Measurements from ENCODE around the gene EEF1E1.

The EEF1E1 gene

DNA sequence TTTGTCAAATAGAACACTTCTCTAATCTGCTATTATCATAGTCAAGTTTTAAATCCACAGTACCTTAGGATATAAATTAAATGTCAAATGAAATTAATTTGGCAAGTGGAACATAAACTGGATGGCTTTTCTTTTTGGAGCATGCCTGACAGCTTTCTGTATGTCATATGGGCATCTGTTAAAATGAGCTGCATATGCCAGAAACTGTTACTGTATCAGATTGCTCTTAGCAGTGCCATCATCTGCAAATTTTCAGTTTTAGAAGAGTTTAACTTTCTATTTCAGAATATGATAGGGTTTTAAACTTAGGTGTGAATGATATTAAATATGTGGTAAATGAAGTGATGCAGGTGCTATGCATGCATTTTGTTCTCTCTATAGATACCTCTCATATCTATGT is 3.4 kb upstream of the EEF1E1 start:
- H4K8ac ChIP-seq (ENCODE audit: low read depth, low read length): no peak overlapping the region
- H2AK5ac ChIP-seq (ENCODE audit: low read depth, low read length): no peak overlapping the region
- H3K4ac ChIP-seq (ENCODE audit: low read length): no peak overlapping the region
- H3K18ac ChIP-seq (ENCODE audit: low read length): no peak overlapping the region
- no peak overlapping the region for H4K91ac ChIP-seq (ENCODE audit: low read depth, low read length, poor library complexity)
- H2AFZ ChIP-seq (ENCODE audit: low read length): no peak overlapping the region
- H3K4me3 ChIP-seq (ENCODE audit: low read length in 2 of 2): no peak overlapping the region
- H3K4me2 ChIP-seq (ENCODE audit: insufficient read depth, low read length, poor library complexity, severe bottlenecking): no peak overlapping the region
- no peak overlapping the region for H2BK120ac ChIP-seq (ENCODE audit: low read depth, low read length)
- H3K14ac ChIP-seq (ENCODE audit: low read length): no peak overlapping the region
- peaks cover 4% of the 10 kb centered on the region for H3K79me1 ChIP-seq (ENCODE audit: low read depth, low read length)
- H3K9ac ChIP-seq (ENCODE audit: low read depth, low read length, poor library complexity): no peak overlapping the region
- no peak overlapping the region for H2BK5ac ChIP-seq (ENCODE audit: low read length)
- H3K23ac ChIP-seq (ENCODE audit: low read depth, low read length, poor library complexity): no peak overlapping the region
- H3K27ac ChIP-seq (replicated peaks; ENCODE audit: low read length): no peak overlapping the region
- H3K9me3 ChIP-seq (replicated peaks in 1 of 2; ENCODE audit: control insufficient read depth in 2 of 2, insufficient read depth in 1 of 2, low read depth in 1 of 2, low read length in 2 of 2): no peaks in the 10 kb centered on the region
- H2BK12ac ChIP-seq (ENCODE audit: low read length): no peak overlapping the region
- H3K27me3 ChIP-seq (ENCODE audit: control insufficient read depth in 3 of 3, insufficient read depth in 3 of 3, low read depth in 1 of 3, low read length in 3 of 3): peaks cover 0 to 6% (median 0%) of the 10 kb centered on the region in 3 experiments
- H3K36me3 ChIP-seq (replicated peaks in 1 of 2; ENCODE audit: control insufficient read depth in 2 of 2, insufficient read depth in 2 of 2, low read length in 2 of 2): peaks cover 0 to under 1% of the 10 kb centered on the region in 2 donors
- no peak overlapping the region for H2BK15ac ChIP-seq (ENCODE audit: low read length)
- peaks cover 3 to 4% of the 10 kb centered on the region in 2 donors for H3K4me1 ChIP-seq (ENCODE audit: control insufficient read depth in 2 of 2, insufficient read depth in 1 of 2, low read depth in 1 of 2, low read length in 2 of 2)
- DNase-seq (ENCODE audit: low spot score): no peak

DNA sequence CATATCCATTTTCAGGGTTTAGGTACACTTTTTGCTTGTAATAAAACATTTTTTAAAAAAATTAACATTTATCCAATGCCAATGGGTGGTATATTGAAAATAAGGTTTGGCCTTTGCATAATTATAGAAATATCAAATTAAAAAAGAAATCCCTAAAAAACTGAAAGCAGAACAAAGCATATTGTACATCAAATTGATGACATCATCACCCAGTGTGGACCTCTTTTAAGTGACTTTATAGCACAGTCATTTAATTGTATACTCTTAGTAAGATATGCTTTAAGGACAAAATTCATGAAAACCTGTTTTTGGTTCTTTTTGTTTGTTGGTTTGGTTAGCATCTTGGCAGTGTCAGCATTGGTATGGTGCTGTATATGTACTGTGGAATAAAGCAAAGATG is 1.4 kb upstream of the EEF1E1 start:
- Histone ChIP-seq H3K4ac (ENCODE audit: low read length) (no peak overlapping the region), H3K4me3 (ENCODE audit: low read length in 2 of 2) (no peak overlapping the region), H3K79me1 (ENCODE audit: low read depth, low read length) (peaks cover 5% of the 10 kb centered on the region), H3K4me2 (ENCODE audit: insufficient read depth, low read length, poor library complexity, severe bottlenecking) (no peak overlapping the region), H2AK5ac (ENCODE audit: low read depth, low read length) (no peak overlapping the region), H3K18ac (ENCODE audit: low read length) (no peak overlapping the region), H3K36me3 (replicated peaks in 1 of 2; ENCODE audit: control insufficient read depth in 2 of 2, insufficient read depth in 2 of 2, low read length in 2 of 2) (peaks cover 0 to 19% of the 10 kb centered on the region in 2 donors), H2BK5ac (ENCODE audit: low read length) (no peak overlapping the region), H2BK12ac (ENCODE audit: low read length) (no peak overlapping the region), H3K9ac (ENCODE audit: low read depth, low read length, poor library complexity) (no peak overlapping the region), H3K23ac (ENCODE audit: low read depth, low read length, poor library complexity) (no peak overlapping the region), H3K27ac (replicated peaks; ENCODE audit: low read length) (no peak overlapping the region), H2BK15ac (ENCODE audit: low read length) (no peak overlapping the region), H2BK120ac (ENCODE audit: low read depth, low read length) (no peak overlapping the region), H2AFZ (ENCODE audit: low read length) (no peak overlapping the region), H3K14ac (ENCODE audit: low read length) (no peak overlapping the region), H3K4me1 (ENCODE audit: control insufficient read depth in 2 of 2, insufficient read depth in 1 of 2, low read depth in 1 of 2, low read length in 2 of 2) (peaks cover 0 to 3% of the 10 kb centered on the region in 2 donors), H4K91ac (ENCODE audit: low read depth, low read length, poor library complexity) (no peak overlapping the region), H3K9me3 (replicated peaks in 1 of 2; ENCODE audit: control insufficient read depth in 2 of 2, insufficient read depth in 1 of 2, low read depth in 1 of 2, low read length in 2 of 2) (no peaks in the 10 kb centered on the region), H3K27me3 (ENCODE audit: control insufficient read depth in 3 of 3, insufficient read depth in 3 of 3, low read depth in 1 of 3, low read length in 3 of 3) (no peaks in the 10 kb centered on the region), H4K8ac (ENCODE audit: low read depth, low read length) (no peak overlapping the region)
- no peak for DNase-seq (ENCODE audit: low spot score)

DNA sequence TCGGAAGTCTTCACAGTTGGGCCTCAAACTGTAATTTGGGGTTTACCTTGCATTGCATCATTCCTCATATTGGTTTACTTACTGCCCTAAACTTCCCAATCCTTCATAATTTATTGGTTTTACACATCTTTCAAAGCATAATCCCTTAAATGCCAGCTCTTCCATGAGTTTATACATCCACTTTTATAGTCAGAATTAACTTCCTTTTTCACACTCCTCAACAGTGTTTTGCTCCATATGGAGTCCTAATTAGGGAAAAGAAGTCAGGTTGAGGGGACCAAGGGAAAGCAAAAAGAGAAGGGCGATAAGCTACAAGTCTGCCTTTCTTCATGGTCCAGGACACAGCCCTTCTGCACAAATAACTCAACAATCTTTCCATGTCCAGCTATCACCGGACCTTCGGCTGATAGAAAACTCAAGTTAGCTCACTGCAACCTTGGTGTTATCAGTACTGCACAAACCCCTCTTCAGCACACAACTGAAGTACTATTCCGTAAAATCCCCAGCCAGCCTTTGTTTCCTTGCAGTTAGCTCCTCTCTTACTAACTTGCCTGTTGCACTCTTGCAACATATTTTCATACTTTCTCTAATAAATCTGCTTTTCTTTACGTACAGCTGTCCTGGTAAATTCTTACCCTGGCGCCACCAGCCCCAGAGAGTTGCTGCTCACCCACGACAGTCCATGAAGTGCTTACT is 2.0 kb downstream of the EEF1E1 start:
- H3K36me3 ChIP-seq (replicated peaks in 1 of 2; ENCODE audit: control insufficient read depth in 2 of 2, insufficient read depth in 2 of 2, low read length in 2 of 2): peaks cover 11 to 50% of the 10 kb centered on the region in 2 donors
- WGBS, 2 donors (ENCODE audit: extremely low coverage in 2 of 2, insufficient read length in 2 of 2, insufficient replicate concordance in 1 of 2): no CpG with 5 or more reads among the region's 8 CpGs
- no peak overlapping the region for H4K91ac ChIP-seq (ENCODE audit: low read depth, low read length, poor library complexity)
- no peak overlapping the region for H3K9ac ChIP-seq (ENCODE audit: low read depth, low read length, poor library complexity)
- no peak overlapping the region for H2BK5ac ChIP-seq (ENCODE audit: low read length)
- no peak overlapping the region for H2BK15ac ChIP-seq (ENCODE audit: low read length)
- no peak overlapping the region for H3K14ac ChIP-seq (ENCODE audit: low read length)
- H3K9me3 ChIP-seq (replicated peaks in 1 of 2; ENCODE audit: control insufficient read depth in 2 of 2, insufficient read depth in 1 of 2, low read depth in 1 of 2, low read length in 2 of 2): no peaks in the 10 kb centered on the region
- peaks cover 5% of the 10 kb centered on the region for H3K79me1 ChIP-seq (ENCODE audit: low read depth, low read length)
- H2BK120ac ChIP-seq (ENCODE audit: low read depth, low read length): no peak overlapping the region
- no peak overlapping the region for H3K18ac ChIP-seq (ENCODE audit: low read length)
- H3K4me2 ChIP-seq (ENCODE audit: insufficient read depth, low read length, poor library complexity, severe bottlenecking): no peak overlapping the region
- H3K23ac ChIP-seq (ENCODE audit: low read depth, low read length, poor library complexity): no peak overlapping the region
- H3K4me1 ChIP-seq (ENCODE audit: control insufficient read depth in 2 of 2, insufficient read depth in 1 of 2, low read depth in 1 of 2, low read length in 2 of 2): peaks cover 0 to 3% of the 10 kb centered on the region in 2 donors
- H4K8ac ChIP-seq (ENCODE audit: low read depth, low read length): no peak overlapping the region
- no peak overlapping the region for H3K4me3 ChIP-seq (ENCODE audit: low read length in 2 of 2)
- H2BK12ac ChIP-seq (ENCODE audit: low read length): no peak overlapping the region
- H2AK5ac ChIP-seq (ENCODE audit: low read depth, low read length): no peak overlapping the region
- H3K4ac ChIP-seq (ENCODE audit: low read length): no peak overlapping the region
- H3K27me3 ChIP-seq (ENCODE audit: control insufficient read depth in 3 of 3, insufficient read depth in 3 of 3, low read depth in 1 of 3, low read length in 3 of 3): no peaks in the 10 kb centered on the region
- no peak for DNase-seq (ENCODE audit: low spot score)
- H3K27ac ChIP-seq (replicated peaks; ENCODE audit: low read length): no peak overlapping the region
- no peak overlapping the region for H2AFZ ChIP-seq (ENCODE audit: low read length)

DNA sequence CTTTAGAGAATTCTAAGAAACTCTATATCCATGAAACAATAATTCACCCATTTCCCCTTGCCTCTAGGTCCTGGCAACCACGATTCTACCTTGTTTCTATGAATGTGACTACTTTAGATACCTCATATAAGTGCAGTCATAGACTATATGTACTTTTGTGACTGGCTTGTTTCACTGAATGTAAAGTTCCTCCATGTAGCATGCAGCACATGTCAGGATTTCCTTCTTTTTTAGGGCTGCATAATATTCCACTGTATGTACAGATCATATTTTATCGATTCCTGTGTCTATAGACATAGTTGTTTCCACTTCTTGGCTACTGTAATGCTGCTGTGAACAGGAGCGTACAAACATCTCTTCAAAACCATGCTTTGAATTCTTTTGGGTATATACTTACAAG is 11.7 kb downstream of the EEF1E1 start:
- no CpG with 5 or more reads among the region's 3 CpGs for WGBS, 2 donors (ENCODE audit: extremely low coverage in 2 of 2, insufficient read length in 2 of 2, insufficient replicate concordance in 1 of 2)
- H3K36me3 ChIP-seq (replicated peaks in 1 of 2; ENCODE audit: control insufficient read depth in 2 of 2, insufficient read depth in 2 of 2, low read length in 2 of 2): peaks cover 30 to 94% of the 10 kb centered on the region in 2 donors

More for the DNA sequence above, 11.7 kb downstream of the EEF1E1 start:
- no peak overlapping the region for H2BK5ac ChIP-seq (ENCODE audit: low read length)
- H3K18ac ChIP-seq (ENCODE audit: low read length): no peak overlapping the region
- H3K4me2 ChIP-seq (ENCODE audit: insufficient read depth, low read length, poor library complexity, severe bottlenecking): no peak overlapping the region
- no peak overlapping the region for H4K8ac ChIP-seq (ENCODE audit: low read depth, low read length)
- no peak overlapping the region for H3K4me3 ChIP-seq (ENCODE audit: low read length in 2 of 2)
- no peaks in the 10 kb centered on the region for H3K79me1 ChIP-seq (ENCODE audit: low read depth, low read length)
- no peak overlapping the region for H2AFZ ChIP-seq (ENCODE audit: low read length)
- H3K27me3 ChIP-seq (ENCODE audit: control insufficient read depth in 3 of 3, insufficient read depth in 3 of 3, low read depth in 1 of 3, low read length in 3 of 3): no peaks in the 10 kb centered on the region
- no peak overlapping the region for H4K91ac ChIP-seq (ENCODE audit: low read depth, low read length, poor library complexity)
- H2BK12ac ChIP-seq (ENCODE audit: low read length): no peak overlapping the region
- H2AK5ac ChIP-seq (ENCODE audit: low read depth, low read length): no peak overlapping the region
- no peak overlapping the region for H3K9ac ChIP-seq (ENCODE audit: low read depth, low read length, poor library complexity)
- H3K9me3 ChIP-seq (replicated peaks in 1 of 2; ENCODE audit: control insufficient read depth in 2 of 2, insufficient read depth in 1 of 2, low read depth in 1 of 2, low read length in 2 of 2): peaks cover 6 to 17% of the 10 kb centered on the region in 2 donors
- H3K14ac ChIP-seq (ENCODE audit: low read length): no peak overlapping the region
- no peak overlapping the region for H2BK15ac ChIP-seq (ENCODE audit: low read length)
- H3K27ac ChIP-seq (replicated peaks; ENCODE audit: low read length): no peak overlapping the region
- H2BK120ac ChIP-seq (ENCODE audit: low read depth, low read length): no peak overlapping the region
- no peak for DNase-seq (ENCODE audit: low spot score)
- H3K23ac ChIP-seq (ENCODE audit: low read depth, low read length, poor library complexity): no peak overlapping the region
- no peak overlapping the region for H3K4ac ChIP-seq (ENCODE audit: low read length)
- no peaks in the 10 kb centered on the region for H3K4me1 ChIP-seq (ENCODE audit: control insufficient read depth in 2 of 2, insufficient read depth in 1 of 2, low read depth in 1 of 2, low read length in 2 of 2)

Data from neuronal stem cell (in vitro differentiated cells).